ENCODE data around the gene GAS6. TPM values are rescaled to one million over a fixed set of nuclear protein-coding genes. Genes with fewer than 3 reads are reported as not detected.

Gene GAS6
- total RNA-seq, 1 experiment from 2014 or later: 28.1 TPM

DNA sequence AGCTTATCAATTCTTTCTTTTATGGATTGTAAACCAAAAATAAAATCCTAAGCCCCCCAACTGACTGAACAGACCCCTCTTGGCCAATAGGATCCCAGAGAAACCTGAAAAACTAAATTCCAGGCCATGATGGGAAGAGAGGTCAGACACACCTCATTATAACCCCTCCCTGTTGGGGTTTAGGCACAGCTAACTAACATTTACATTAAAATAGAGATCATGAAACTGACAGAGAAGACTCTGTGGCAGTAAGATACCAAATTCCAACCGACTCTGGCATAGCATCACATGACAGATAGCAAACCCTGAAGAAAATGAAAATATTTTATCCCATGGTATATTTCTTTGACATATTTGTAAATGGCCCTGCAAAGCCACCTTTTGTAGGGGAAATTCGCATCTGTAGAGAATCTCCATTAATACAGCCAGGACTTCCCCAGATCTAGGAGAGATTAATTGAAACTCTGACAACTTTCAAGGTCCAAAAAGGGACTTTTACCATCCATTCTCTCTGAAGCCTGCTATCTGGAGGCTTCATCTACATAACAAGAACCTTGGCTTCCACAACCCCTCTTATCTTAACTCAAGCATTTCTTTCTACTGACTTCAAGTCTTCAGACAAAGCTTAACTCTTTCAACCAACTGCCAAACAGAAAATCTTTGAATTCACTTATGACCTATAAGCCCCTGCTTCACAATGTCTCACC is 27.1 kb upstream of the GAS6 start:
- H3K27me3 ChIP-seq (ENCODE audit: control insufficient read depth, insufficient read depth, low read length): no peaks in the 10 kb centered on the region
- H3K4me1 ChIP-seq (ENCODE audit: control insufficient read depth, insufficient read depth, low read length): no peaks in the 10 kb centered on the region
- POLR2A ChIA-PET: no interaction called here
- H3K4me3 ChIP-seq (ENCODE audit: low read depth in 2 of 2, low read length in 2 of 2): no peak overlapping the region
- DNase-seq (ENCODE audit: low read depth, low spot score) (no peak), ATAC-seq (no peak)
- TF ChIP-seq TCF7L2 (IDR thresholded peaks at IDR 0.05; ENCODE audit: low read depth, low read length) (no peak), POLR2AphosphoS5 (IDR thresholded peaks at IDR 0.05; ENCODE audit: low read depth, low read length) (no peak), REST (IDR thresholded peaks at IDR 0.05; ENCODE audit: insufficient read depth in 1 of 2, low read depth in 2 of 2, low read length in 1 of 2) (no peak), SIN3A (IDR thresholded peaks at IDR 0.05; ENCODE audit: borderline replicate concordance, insufficient read depth, low read depth, low read length) (no peak)
- TF ChIP-seq, protein P1, sequence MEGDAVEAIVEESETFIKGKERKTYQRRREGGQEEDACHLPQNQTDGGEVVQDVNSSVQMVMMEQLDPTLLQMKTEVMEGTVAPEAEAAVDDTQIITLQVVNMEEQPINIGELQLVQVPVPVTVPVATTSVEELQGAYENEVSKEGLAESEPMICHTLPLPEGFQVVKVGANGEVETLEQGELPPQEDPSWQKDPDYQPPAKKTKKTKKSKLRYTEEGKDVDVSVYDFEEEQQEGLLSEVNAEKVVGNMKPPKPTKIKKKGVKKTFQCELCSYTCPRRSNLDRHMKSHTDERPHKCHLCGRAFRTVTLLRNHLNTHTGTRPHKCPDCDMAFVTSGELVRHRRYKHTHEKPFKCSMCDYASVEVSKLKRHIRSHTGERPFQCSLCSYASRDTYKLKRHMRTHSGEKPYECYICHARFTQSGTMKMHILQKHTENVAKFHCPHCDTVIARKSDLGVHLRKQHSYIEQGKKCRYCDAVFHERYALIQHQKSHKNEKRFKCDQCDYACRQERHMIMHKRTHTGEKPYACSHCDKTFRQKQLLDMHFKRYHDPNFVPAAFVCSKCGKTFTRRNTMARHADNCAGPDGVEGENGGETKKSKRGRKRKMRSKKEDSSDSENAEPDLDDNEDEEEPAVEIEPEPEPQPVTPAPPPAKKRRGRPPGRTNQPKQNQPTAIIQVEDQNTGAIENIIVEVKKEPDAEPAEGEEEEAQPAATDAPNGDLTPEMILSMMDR (IDR thresholded peaks at IDR 0.05): no peak
- H3K27ac ChIP-seq (ENCODE audit: low read length): no peak overlapping the region
- no peaks in the 10 kb centered on the region for H3K36me3 ChIP-seq (ENCODE audit: control insufficient read depth, insufficient read depth, low read length)
- intact Hi-C loops (cut with micrococcal nuclease; ENCODE audit: unreplicated experiment): no loop called here
- no TSS peak for BruUV-seq (replicated peaks)
- H3K9me3 ChIP-seq (ENCODE audit: control insufficient read depth, insufficient read depth, low read depth, low read length): no peaks in the 10 kb centered on the region
- in situ Hi-C loops (cut with HindIII; ENCODE audit: low pct_unique_long_range_greater_than_20kb, low sequenced_read_pairs): no loop called here
- CTCF ChIA-PET: no interaction called here

- TF ChIP-seq SIN3A (IDR thresholded peaks at IDR 0.05; ENCODE audit: borderline replicate concordance, insufficient read depth, low read depth, low read length) (no peak), TCF7L2 (IDR thresholded peaks at IDR 0.05; ENCODE audit: low read depth, low read length) (no peak)
- no TSS peak for BruUV-seq (replicated peaks)
- Histone ChIP-seq H3K27me3 (ENCODE audit: control insufficient read depth, insufficient read depth, low read length) (no peaks in the 10 kb centered on the region), H3K9me3 (ENCODE audit: control insufficient read depth, insufficient read depth, low read depth, low read length) (no peaks in the 10 kb centered on the region), H3K27ac (ENCODE audit: low read length) (no peak overlapping the region), H3K4me3 (ENCODE audit: low read depth in 2 of 2, low read length in 2 of 2) (no peak overlapping the region), H3K36me3 (ENCODE audit: control insufficient read depth, insufficient read depth, low read length) (no peaks in the 10 kb centered on the region), H3K4me1 (ENCODE audit: control insufficient read depth, insufficient read depth, low read length) (no peaks in the 10 kb centered on the region)
- ATAC-seq (no peak), DNase-seq (ENCODE audit: low read depth, low spot score) (no peak)
- CTCF ChIA-PET: no interaction called here
- POLR2A ChIA-PET: no interaction called here
- intact Hi-C loops (cut with micrococcal nuclease; ENCODE audit: unreplicated experiment) (no loop called here), in situ Hi-C loops (cut with HindIII; ENCODE audit: low pct_unique_long_range_greater_than_20kb, low sequenced_read_pairs) (no loop called here)
These were observed 25.6 kb upstream of the GAS6 start for GRCh38 chr13:113889467-113889866.

GRCh38 chr13:113888701-113889330 is 24.9 kb upstream of the GAS6 start:
- ATAC-seq: no peak

More at GRCh38 chr13:113888701-113889330, 24.9 kb upstream of the GAS6 start:
- intact Hi-C loops (cut with micrococcal nuclease; ENCODE audit: unreplicated experiment) (no loop called here), in situ Hi-C loops (cut with HindIII; ENCODE audit: low pct_unique_long_range_greater_than_20kb, low sequenced_read_pairs) (no loop called here)
- BruUV-seq (replicated peaks): no TSS peak
- ChIA-PET POLR2A (no interaction called here), CTCF (no interaction called here)
- Histone ChIP-seq H3K36me3 (ENCODE audit: control insufficient read depth, insufficient read depth, low read length) (no peaks in the 10 kb centered on the region), H3K4me3 (ENCODE audit: low read depth in 2 of 2, low read length in 2 of 2) (no peak overlapping the region), H3K4me1 (ENCODE audit: control insufficient read depth, insufficient read depth, low read length) (no peaks in the 10 kb centered on the region), H3K27me3 (ENCODE audit: control insufficient read depth, insufficient read depth, low read length) (no peaks in the 10 kb centered on the region), H3K9me3 (ENCODE audit: control insufficient read depth, insufficient read depth, low read depth, low read length) (no peaks in the 10 kb centered on the region), H3K27ac (ENCODE audit: low read length) (no peak overlapping the region)
- TF ChIP-seq TCF7L2 (IDR thresholded peaks at IDR 0.05; ENCODE audit: low read depth, low read length) (no peak), SIN3A (IDR thresholded peaks at IDR 0.05; ENCODE audit: borderline replicate concordance, insufficient read depth, low read depth, low read length) (no peak), REST (IDR thresholded peaks at IDR 0.05; ENCODE audit: insufficient read depth in 1 of 2, low read depth in 2 of 2, low read length in 1 of 2) (no peak), POLR2AphosphoS5 (IDR thresholded peaks at IDR 0.05; ENCODE audit: low read depth, low read length) (no peak)
- TF ChIP-seq, protein P1 (IDR thresholded peaks at IDR 0.05): no peak
- DNase-seq (ENCODE audit: low read depth, low spot score): no peak
